ENCODE results near the gene RHO. TPM values are rescaled to one million over a fixed set of nuclear protein-coding genes. Genes with fewer than 3 reads are reported as not detected.

The RHO gene
- total RNA-seq, 1 donor from 2014 or later: not detected

DNA sequence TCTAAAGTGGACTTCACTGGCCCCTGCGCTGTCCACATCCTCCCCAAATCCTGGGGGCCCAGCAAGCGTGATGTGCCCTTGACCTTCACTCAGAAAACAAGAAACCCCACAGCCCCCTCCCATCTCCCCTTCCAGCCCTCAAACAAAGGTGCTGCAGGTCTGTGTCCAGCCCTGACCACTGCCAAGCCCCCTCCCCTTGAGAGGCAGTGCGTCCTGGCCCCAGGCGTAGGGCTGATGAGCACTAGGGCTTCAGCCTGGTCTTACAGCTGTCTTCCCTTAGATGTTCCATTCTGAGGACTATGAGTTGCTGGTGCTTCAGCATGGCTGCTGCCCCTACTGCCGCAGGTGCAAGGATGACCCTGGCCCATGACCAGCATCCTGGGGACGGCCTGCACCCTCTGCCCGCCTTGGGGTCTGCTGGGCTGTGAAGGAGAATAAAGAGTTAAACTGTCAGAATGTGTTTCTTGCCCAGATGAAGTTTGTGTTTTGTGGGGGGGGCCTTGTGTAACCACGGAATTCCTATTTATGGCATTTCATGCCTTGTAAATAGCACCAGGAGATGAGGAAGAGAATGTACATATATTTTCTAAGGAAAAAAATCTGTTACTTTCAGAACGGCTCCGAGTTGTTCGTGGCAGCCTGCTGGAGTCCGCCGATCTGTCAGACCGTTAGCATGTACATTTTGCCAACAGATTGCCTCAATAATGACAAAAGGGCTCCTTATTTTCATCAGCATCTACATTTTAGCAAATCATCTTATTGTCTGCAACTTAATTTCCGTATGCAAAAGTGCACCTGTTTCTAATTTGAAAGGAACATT, 8.3 kb upstream of the RHO start:
- DNase-seq (ENCODE audit: low read depth): no peak

DNA sequence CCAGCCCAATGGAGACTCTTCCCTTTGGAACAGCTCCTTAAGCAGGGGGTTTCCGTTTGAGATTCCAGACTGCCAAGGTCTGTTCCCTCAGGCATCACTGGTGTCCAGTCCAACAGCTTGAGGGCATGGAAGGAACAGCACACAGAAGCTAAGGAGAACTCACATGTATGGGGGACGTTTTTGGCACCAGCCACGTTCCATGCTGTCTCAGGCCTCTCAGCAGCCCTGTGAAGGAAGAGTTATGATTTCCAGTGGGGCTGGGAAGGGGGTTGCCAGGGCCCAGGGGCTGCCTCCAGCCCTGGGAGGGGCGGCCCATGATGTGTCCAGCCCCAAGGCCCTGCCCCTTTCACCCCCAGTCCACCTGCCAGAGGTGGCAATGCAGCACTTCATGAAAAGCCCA, 7.5 kb upstream of the RHO start:
- DNase-seq (ENCODE audit: low read depth): no peak

- DNase-seq (ENCODE audit: low read depth): no peak
Measured at GRCh38 chr3:129521611-129522010, 6.8 kb upstream of the RHO start.

- no peak for DNase-seq (ENCODE audit: low read depth)
Measured at GRCh38 chr3:129522953-129523352, 5.5 kb upstream of the RHO start.

GRCh38 chr3:129524081-129524480, 4.4 kb upstream of the RHO start:
- DNase-seq (ENCODE audit: low read depth): no peak

DNA sequence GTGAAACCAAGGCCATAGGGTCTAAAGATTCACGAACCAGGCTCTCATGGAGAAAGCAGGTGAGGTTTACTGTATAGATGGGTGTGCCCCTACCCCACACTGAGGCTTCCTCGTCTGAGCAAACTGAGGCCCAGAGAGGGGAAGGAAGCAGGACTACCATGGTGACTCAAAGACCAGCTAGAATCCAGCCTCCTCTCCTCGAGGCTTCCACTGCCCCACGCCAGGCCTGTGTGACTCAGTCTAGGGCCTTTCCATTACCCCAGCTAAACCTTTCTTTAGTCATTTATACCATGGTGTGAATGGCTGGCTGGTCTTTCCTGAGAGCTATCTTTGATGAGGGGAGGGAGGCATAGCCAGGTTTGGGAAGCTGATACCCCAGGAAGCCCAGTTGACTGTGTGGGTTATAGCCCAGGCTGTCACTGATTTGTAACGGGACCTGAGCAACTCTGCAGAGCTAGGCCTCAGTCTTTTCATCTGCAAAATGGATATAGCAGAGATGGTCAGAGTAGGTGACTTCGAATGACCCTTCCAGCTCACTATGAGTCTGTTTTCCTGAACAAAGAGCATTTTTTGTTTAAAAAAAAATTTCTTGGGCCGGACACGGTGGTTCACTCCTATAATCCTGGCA, 3.0 kb upstream of the RHO start:
- no peak for DNase-seq (ENCODE audit: low read depth)

DNA sequence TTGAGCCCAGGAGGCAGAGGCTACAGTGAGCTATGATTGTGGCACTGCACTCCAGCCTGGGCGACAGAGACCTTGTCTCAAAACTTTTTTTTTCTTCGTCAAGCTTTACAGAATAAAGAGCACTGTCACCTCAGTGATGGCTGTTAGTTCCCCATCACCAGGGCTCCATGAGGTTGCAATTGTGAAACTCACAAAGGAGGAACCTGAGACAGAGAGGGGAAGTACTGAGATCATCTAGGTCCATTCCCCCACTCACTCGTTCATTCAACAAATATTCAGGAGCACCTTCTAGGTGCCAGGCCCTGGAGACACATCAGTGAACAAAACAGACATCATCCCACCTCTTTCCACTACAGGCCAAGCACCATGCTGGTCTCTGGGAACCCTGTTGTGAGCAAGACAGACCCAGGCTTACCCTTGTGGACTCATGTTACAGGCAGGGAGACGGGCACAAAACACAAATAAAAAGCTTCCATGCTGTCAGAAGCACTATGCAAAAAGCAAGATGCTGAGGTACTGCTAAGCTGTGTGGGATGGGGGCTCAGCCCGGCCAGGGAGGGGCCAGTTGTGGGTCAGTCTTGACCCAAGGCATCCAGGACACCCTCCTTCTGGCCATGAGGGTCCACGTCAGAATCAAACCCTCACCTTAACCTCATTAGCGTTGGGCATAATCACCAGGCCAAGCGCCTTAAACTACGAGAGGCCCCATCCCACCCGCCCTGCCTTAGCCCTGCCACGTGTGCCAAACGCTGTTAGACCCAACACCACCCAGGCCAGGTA, 2.1 kb upstream of the RHO start:
- no peak for DNase-seq (ENCODE audit: low read depth)

- no peak for DNase-seq (ENCODE audit: low read depth)
Measured at GRCh38 chr3:129527262-129527661, 1.2 kb upstream of the RHO start.

DNA sequence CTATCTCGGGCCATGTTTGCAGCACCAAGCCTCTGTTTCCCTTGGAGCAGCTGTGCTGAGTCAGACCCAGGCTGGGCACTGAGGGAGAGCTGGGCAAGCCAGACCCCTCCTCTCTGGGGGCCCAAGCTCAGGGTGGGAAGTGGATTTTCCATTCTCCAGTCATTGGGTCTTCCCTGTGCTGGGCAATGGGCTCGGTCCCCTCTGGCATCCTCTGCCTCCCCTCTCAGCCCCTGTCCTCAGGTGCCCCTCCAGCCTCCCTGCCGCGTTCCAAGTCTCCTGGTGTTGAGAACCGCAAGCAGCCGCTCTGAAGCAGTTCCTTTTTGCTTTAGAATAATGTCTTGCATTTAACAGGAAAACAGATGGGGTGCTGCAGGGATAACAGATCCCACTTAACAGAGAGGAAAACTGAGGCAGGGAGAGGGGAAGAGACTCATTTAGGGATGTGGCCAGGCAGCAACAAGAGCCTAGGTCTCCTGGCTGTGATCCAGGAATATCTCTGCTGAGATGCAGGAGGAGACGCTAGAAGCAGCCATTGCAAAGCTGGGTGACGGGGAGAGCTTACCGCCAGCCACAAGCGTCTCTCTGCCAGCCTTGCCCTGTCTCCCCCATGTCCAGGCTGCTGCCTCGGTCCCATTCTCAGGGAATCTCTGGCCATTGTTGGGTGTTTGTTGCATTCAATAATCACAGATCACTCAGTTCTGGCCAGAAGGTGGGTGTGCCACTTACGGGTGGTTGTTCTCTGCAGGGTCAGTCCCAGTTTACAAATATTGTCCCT, 1.2 kb downstream of the RHO start:
- DNase-seq (ENCODE audit: low read depth): no peak

- no peak for DNase-seq (ENCODE audit: low read depth)
Measured at GRCh38 chr3:129530251-129530791, 1.9 kb downstream of the RHO start.

- no peak for DNase-seq (ENCODE audit: low read depth)
Measured at GRCh38 chr3:129530821-129531220, 2.4 kb downstream of the RHO start.

DNA sequence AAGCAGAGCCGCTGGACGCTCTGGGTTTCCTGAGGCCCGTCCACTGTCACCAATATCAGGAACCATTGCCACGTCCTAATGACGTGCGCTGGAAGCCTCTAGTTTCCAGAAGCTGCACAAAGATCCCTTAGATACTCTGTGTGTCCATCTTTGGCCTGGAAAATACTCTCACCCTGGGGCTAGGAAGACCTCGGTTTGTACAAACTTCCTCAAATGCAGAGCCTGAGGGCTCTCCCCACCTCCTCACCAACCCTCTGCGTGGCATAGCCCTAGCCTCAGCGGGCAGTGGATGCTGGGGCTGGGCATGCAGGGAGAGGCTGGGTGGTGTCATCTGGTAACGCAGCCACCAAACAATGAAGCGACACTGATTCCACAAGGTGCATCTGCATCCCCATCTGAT, 3.3 kb downstream of the RHO start:
- no peak for DNase-seq (ENCODE audit: low read depth)

- DNase-seq (ENCODE audit: low read depth): no peak
Measured at GRCh38 chr3:129532261-129532660, 3.8 kb downstream of the RHO start.

DNA sequence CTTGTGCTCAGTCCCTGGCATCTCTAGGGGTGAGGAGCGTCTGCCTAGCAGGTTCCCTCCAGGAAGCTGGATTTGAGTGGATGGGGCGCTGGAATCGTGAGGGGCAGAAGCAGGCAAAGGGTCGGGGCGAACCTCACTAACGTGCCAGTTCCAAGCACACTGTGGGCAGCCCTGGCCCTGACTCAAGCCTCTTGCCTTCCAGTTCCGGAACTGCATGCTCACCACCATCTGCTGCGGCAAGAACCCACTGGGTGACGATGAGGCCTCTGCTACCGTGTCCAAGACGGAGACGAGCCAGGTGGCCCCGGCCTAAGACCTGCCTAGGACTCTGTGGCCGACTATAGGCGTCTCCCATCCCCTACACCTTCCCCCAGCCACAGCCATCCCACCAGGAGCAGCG, 5.0 kb downstream of the RHO start:
- DNase-seq (ENCODE audit: low read depth): no peak

DNA sequence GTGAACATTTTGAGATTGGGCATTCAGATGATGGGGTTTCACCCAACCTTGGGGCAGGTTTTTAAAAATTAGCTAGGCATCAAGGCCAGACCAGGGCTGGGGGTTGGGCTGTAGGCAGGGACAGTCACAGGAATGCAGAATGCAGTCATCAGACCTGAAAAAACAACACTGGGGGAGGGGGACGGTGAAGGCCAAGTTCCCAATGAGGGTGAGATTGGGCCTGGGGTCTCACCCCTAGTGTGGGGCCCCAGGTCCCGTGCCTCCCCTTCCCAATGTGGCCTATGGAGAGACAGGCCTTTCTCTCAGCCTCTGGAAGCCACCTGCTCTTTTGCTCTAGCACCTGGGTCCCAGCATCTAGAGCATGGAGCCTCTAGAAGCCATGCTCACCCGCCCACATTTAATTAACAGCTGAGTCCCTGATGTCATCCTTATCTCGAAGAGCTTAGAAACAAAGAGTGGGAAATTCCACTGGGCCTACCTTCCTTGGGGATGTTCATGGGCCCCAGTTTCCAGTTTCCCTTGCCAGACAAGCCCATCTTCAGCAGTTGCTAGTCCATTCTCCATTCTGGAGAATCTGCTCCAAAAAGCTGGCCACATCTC, 6.1 kb downstream of the RHO start:
- DNase-seq (ENCODE audit: low read depth): no peak

DNA sequence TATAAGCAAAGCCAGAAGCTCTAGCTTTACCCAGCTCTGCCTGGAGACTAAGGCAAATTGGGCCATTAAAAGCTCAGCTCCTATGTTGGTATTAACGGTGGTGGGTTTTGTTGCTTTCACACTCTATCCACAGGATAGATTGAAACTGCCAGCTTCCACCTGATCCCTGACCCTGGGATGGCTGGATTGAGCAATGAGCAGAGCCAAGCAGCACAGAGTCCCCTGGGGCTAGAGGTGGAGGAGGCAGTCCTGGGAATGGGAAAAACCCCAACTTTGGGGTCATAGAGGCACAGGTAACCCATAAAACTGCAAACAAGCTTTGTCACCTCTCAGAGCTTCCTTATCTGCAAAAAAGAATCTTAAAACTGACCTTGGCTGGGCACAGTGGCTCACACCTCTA, 6.6 kb downstream of the RHO start:
- no peak for DNase-seq (ENCODE audit: low read depth)

GRCh38 chr3:129536374-129536667, 7.9 kb downstream of the RHO start:
- DNase-seq (ENCODE audit: low read depth): no peak

- DNase-seq (ENCODE audit: low read depth): no peak
Measured at GRCh38 chr3:129536804-129537203, 8.4 kb downstream of the RHO start.

GRCh38 chr3:129539206-129539605, 10.8 kb downstream of the RHO start:
- peak; percentile 60 for DNase-seq (ENCODE audit: low read depth)

- DNase-seq (ENCODE audit: low read depth): no peak
Measured at GRCh38 chr3:129540776-129541516, 12.5 kb downstream of the RHO start.

Measured in myocyte (in vitro differentiated cells).